ENCODE data around the gene KANSL1L.

DNA sequence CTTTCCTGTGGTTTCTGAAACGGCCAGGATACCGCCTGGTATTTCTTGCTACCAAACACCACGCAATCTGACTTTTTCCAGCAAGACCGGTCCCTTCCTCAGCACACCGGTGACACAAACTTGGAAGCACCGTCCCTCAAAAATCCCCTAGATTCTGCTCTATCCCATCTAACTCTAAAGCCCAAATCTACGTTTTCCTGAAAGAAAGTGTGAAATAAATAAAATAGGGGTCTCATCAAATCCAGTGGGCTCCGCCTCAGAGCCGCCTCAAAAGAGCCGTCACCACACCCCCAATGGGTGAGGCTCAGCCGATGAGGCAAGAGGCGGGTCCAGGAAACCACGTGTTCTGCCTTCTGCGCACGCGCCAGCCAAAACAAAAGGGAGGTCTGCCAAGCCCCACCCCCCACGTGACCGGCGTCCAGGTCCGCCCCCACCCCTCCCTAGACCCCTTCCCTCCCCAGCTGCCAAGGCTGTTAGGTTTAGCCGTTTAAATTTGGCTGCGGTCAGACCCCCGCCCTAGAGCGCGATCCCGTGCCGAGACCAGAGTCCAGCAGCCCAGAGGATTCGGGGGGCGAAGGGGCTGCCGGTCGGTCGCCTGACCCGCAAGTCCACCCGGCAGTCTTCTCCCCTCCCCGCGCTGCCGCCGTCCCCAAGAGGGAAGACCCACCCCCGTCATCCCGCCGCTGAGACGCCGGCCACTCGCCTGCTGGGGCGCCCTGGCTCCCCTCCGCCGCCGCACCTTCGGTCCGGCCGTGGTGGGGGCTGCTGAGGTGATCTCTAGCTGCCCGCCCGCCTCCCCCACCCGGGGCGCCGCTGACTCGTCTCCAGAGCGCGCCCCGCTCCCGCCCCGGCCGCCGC is 534 bp downstream of the KANSL1L start:
- peak in 2 of 4 donors; percentile 54 to 81 for TF ChIP-seq POLR2A (IDR thresholded peaks at IDR 0.05)
- TF ChIP-seq, protein P1, sequence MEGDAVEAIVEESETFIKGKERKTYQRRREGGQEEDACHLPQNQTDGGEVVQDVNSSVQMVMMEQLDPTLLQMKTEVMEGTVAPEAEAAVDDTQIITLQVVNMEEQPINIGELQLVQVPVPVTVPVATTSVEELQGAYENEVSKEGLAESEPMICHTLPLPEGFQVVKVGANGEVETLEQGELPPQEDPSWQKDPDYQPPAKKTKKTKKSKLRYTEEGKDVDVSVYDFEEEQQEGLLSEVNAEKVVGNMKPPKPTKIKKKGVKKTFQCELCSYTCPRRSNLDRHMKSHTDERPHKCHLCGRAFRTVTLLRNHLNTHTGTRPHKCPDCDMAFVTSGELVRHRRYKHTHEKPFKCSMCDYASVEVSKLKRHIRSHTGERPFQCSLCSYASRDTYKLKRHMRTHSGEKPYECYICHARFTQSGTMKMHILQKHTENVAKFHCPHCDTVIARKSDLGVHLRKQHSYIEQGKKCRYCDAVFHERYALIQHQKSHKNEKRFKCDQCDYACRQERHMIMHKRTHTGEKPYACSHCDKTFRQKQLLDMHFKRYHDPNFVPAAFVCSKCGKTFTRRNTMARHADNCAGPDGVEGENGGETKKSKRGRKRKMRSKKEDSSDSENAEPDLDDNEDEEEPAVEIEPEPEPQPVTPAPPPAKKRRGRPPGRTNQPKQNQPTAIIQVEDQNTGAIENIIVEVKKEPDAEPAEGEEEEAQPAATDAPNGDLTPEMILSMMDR (IDR thresholded peaks at IDR 0.05) = no peak
- peak; percentile 90 to 96 (median 93) for TF ChIP-seq POLR2AphosphoS5 (IDR thresholded peaks at IDR 0.05)
